Adrenal gland (tissue), 12 donors: ENCODE measurements around the gene DAAM2. TPM values are rescaled to one million over a fixed set of nuclear protein-coding genes. Genes with fewer than 3 reads are reported as not detected.

ENCODE experiments used
- DNase-seq, 7 donors: peaks; one replicate each; pipeline ENCODE4 v3.0.0-alpha.2; 2019 to 2020
- H3K27ac ChIP-seq, 5 donors: fragments of 200-600 bp; sonication (generic) in 4 of 5; 1 replicate in 3 of 5; 2 replicates in 2 of 5; pipeline versions ENCODE4 v1.5.1 to v1.8.0; 2016 to 2020; ENCODE audit warnings: mild to moderate bottlenecking in 1 of 5
- H3K27me3 ChIP-seq: fragments of 200-600 bp; 2 replicates; pipeline ENCODE4 v1.8.0; 2021
- H3K36me3 ChIP-seq, 2 donors: fragments of 200-600 bp; replicated peaks in 1 of 2; 1 replicate in 1 of 2; 2 replicates in 1 of 2; pipeline versions ENCODE4 v1.5.1 to v1.8.0; 2018 to 2022
- H3K4me1 ChIP-seq, 2 donors: fragments of 200-600 bp; replicated peaks in 1 of 2; 1 replicate in 1 of 2; 2 replicates in 1 of 2; pipeline versions ENCODE4 v1.5.1 to v1.8.0; 2018 to 2021
- H3K4me3 ChIP-seq, 4 donors: fragments of 200-600 bp; sonication (generic) in 3 of 4; one replicate each; pipeline ENCODE4 v1.5.1; 2016 to 2018
- H3K9me3 ChIP-seq, 3 donors: fragments of 200-600 bp; sonication (generic) in 1 of 3; replicated peaks in 1 of 3; 1 replicate in 2 of 3; 2 replicates in 1 of 3; pipeline versions ENCODE4 v1.5.1 to v1.8.0; 2016 to 2021
- POLR2A ChIP-seq, 2 donors: fragments of 450-650 bp; IDR thresholded peaks; one replicate each; pipeline ENCODE4 v1.6.1; 2017; ENCODE audit warnings: antibody characterized with exemption in 2 of 2, mild to moderate bottlenecking in 2 of 2, moderate library complexity in 1 of 2
- WGBS, 4 donors: extraction: QIAGEN DNeasy Blood & Tissue Kit in 2 of 4; methylation state at CpG; one replicate each; pipeline versions ENCODE4 v1.1.5 to v1.1.7; 2013 to 2017; 5-methylcytosine and 5-hydroxymethylcytosine counted together
- intact Hi-C, 2 donors: fragments of 100-400 bp; cut with DNase I; formaldehyde crosslinking; loops; one replicate each; pipeline versions ENCODE4 v1.14.1 to v1.15.0; 2022 to 2023
- polyA plus RNA-seq, 3 donors: library from polyadenylated mRNA; stranded (reverse); fragments of 200-250 nt in 2 of 3; fragments of 350-450 nt in 1 of 3; fragmentation: Illumina TruSeq in 1 of 3; extraction: RNeasy Lipid Tissue Mini Kit (QIAGEN cat#74804) in 1 of 3; gene quantifications; one replicate each; pipeline ENCODE4 v1.2.3, GENCODE V29; 2013 to 2014
- total RNA-seq, 9 donors: library from RNA; depleted of rRNA in 4 of 9; stranded (reverse); fragments of >200 nt in 4 of 9; fragments of 120-200 nt in 1 of 9; fragmentation: NEBNext Ultra II Directional in 1 of 9; extraction: Animal tissue kit (Norgen Biotek cat#: 25700) in 1 of 9; gene quantifications; one replicate each; pipeline versions ENCODE4 v1.1.0 to v1.2.4, GENCODE V29; 2013 to 2023
- TF ChIP-seq, protein P1 (sequence below), 6 experiments: fragments of 450-650 bp in 4 of 6; fragments of 200-600 bp in 2 of 6; sonication (generic) in 1 of 6; IDR thresholded peaks; 1 replicate in 5 of 6; 2 replicates in 1 of 6; pipeline versions ENCODE4 v1.5.1 to v1.8.0; 2016 to 2021; ENCODE audit warnings: antibody characterized with exemption in 6 of 6, mild to moderate bottlenecking in 2 of 6, moderate library complexity in 1 of 6
- donor health status: healthy with polysubstance abuse.
- donor health status: Bipolar disorder and iron deficiency.
- donor health status: DM: yes; HTN: yes; CAD: no.
- donor health status: DM: no; HTN: no; CAD: no.
- donor health status: DM: no; HTN: no; CAD: no.
- donor health status: DM: yes; HTN: yes; CAD: no.

The DAAM2 gene
- total and polyA plus RNA-seq, 12 donors = 28.1 to 72.1 (median 53.2) TPM

DNA sequence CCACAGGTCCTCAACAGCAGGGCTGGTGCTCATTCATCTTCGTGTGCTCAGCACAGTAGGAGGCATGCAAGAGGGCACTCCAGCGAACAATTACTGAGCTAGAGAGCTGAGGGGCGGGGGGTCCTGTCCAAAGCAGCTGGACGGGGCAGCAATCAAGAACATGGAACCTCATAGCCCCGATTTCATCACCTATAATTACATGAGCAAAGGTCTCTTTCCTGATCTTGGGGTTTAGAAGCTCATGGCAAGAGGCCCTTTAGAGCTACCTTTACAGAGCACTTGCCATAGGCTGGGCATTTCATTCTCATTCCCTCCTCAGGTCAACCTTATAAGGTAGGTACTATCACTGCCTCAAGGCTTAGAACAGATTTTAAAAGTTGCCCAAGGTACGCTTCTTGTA, 131.7 kb downstream of the DAAM2 start:
- Histone ChIP-seq H3K36me3 (peaks cover 0 to 18% of the 10 kb centered on the region in 2 donors), H3K27me3 (no peaks in the 10 kb centered on the region), H3K4me1 (peaks cover 8 to 19% of the 10 kb centered on the region in 2 donors), H3K27ac (peak overlapping the region in 3 of 5 donors; percentile 22 to 55 (median 44)), H3K9me3 (no peaks in the 10 kb centered on the region), H3K4me3 (no peak overlapping the region)
- intact Hi-C loops = loop anchor here in 1 of 2 donors (2.0 kb wide), 1 partner anchor 15 kb away; no protein-coding TSS in a partner anchor
- no peak for TF ChIP-seq POLR2A (IDR thresholded peaks at IDR 0.05)
- TF ChIP-seq, protein P1, sequence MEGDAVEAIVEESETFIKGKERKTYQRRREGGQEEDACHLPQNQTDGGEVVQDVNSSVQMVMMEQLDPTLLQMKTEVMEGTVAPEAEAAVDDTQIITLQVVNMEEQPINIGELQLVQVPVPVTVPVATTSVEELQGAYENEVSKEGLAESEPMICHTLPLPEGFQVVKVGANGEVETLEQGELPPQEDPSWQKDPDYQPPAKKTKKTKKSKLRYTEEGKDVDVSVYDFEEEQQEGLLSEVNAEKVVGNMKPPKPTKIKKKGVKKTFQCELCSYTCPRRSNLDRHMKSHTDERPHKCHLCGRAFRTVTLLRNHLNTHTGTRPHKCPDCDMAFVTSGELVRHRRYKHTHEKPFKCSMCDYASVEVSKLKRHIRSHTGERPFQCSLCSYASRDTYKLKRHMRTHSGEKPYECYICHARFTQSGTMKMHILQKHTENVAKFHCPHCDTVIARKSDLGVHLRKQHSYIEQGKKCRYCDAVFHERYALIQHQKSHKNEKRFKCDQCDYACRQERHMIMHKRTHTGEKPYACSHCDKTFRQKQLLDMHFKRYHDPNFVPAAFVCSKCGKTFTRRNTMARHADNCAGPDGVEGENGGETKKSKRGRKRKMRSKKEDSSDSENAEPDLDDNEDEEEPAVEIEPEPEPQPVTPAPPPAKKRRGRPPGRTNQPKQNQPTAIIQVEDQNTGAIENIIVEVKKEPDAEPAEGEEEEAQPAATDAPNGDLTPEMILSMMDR (IDR thresholded peaks at IDR 0.05) = no peak
- whole genome bisulfite sequencing, 4 donors = 73 to 94% (median 78%) methylated on average over 3 to 6 of the region's 6 CpGs
- DNase-seq = no peak

DNA sequence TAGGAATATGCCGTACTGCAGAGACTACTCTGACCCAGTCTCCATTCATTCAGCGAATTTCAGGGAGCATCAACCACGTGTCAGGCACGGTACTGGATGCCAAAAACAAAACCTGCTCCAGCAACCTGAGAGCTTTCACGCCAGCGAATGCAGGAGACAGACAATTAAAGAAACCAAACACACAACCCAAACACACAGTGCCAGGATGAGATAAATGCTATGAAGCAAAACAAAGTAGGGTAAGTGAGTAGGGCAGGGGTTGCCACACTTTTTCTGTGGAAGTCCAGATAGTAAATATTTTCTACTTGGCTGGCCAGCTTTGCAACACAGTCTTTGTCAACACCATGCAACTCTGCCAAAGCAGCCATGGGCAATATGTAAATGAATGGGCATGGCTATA, 132.1 kb downstream of the DAAM2 start:
- intact Hi-C loops = no loop called here
- Histone ChIP-seq H3K4me3 (no peak overlapping the region), H3K27me3 (no peaks in the 10 kb centered on the region), H3K4me1 (peaks cover 8 to 19% of the 10 kb centered on the region in 2 donors), H3K27ac (peak overlapping the region in 2 of 5 donors; percentile 8 to 55), H3K9me3 (no peaks in the 10 kb centered on the region), H3K36me3 (peaks cover 0 to 18% of the 10 kb centered on the region in 2 donors)
- no peak for TF ChIP-seq POLR2A (IDR thresholded peaks at IDR 0.05)
- TF ChIP-seq, protein P1 (IDR thresholded peaks at IDR 0.05) = no peak
- WGBS, 4 donors = 77 to 84% (median 82%) methylated on average over 6 of the region's 6 CpGs
- DNase-seq = peak in 1 of 7 donors; percentile 34

DNA sequence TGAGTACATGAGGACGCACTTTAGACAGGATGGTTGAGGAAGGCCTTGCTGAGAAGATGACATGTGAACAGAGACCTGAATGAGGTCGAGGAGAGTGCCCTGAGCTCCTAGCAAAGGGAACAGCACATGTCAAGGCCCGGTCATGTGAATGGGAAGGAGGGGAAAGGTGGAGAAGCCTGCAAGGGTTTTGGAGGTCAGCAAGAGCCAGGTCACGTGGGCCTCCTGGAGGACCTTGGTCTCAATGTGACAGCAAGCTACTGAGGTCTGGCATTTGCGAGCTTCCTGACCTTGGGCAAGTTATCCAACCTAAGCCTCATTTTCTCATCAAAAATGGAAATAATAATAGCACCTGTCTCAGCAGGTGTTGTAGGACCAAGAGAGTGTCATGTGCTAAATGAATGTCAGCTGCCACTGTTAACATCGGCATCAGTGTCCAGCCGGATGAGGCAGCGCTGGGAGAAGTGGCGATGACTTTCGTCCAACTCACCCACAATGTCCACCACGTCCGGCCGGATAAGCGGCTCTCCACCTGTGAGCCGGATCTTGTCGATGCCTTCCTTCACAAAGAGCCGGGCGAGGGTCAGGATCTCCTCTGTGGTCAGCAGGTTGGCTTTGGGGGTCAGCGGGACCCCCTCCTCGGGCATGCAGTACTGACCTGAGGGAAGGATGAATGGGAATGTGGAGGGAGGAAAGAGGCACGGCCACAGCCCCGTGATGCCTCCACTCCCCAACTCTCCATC, 133.2 kb downstream of the DAAM2 start:
- peaks cover 0 to 18% of the 10 kb centered on the region in 2 donors for H3K36me3 ChIP-seq

DNA sequence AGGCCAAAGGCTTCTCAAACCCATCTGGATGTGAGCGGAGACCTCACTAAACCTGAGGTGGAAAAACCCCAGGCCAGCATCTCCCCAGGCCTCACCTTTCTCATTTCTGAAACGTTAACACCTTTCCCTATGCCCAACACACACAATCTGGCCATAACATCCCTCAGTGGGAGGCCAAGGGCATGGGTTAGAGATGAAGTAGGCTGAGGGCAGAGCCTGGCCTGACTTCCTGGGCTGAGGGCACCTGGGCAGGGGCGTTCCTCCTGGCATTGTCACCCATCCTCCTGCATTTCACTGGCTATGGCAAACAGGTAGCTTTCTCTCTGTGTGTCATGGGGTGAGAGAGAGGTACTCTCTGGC, 133.7 kb downstream of the DAAM2 start:
- Histone ChIP-seq H3K4me1 (peaks cover 15 to 31% of the 10 kb centered on the region in 2 donors), H3K36me3 (peaks cover 0 to 18% of the 10 kb centered on the region in 2 donors), H3K27ac (peak overlapping the region in 1 of 5 donors; percentile 48), H3K27me3 (no peaks in the 10 kb centered on the region), H3K9me3 (no peaks in the 10 kb centered on the region), H3K4me3 (no peak overlapping the region)
- intact Hi-C loops = no loop called here
- 81 to 96% (median 90%) methylated on average over 3 of the region's 3 CpGs for WGBS, 4 donors
- no peak for TF ChIP-seq POLR2A (IDR thresholded peaks at IDR 0.05)
- TF ChIP-seq, protein P1 (IDR thresholded peaks at IDR 0.05) = no peak
- no peak for DNase-seq

More for the DNA sequence above, 133.2 kb downstream of the DAAM2 start:
- intact Hi-C loops = no loop called here
- peaks cover 12 to 26% of the 10 kb centered on the region in 2 donors for H3K4me1 ChIP-seq
- no peaks in the 10 kb centered on the region for H3K27me3 ChIP-seq
- H3K4me3 ChIP-seq = no peak overlapping the region
- DNase-seq = peak in 5 of 7 donors; percentile 52 to 67 (median 54)
- no peaks in the 10 kb centered on the region for H3K9me3 ChIP-seq
- WGBS, 4 donors = 82 to 86% (median 83%) methylated on average over 22 of the region's 22 CpGs
- TF ChIP-seq, protein P1 (IDR thresholded peaks at IDR 0.05) = no peak
- no peak for TF ChIP-seq POLR2A (IDR thresholded peaks at IDR 0.05)
- peak overlapping the region in 1 of 5 donors; percentile 48 for H3K27ac ChIP-seq
